Fibroblast of the aortic adventitia (primary cell): Measurements from ENCODE around the gene SPEF2. TPM values are rescaled to one million over a fixed set of nuclear protein-coding genes. Genes with fewer than 3 reads are reported as not detected.

Source experiments
- DNase-seq: peaks from one replicate; pipeline ENCODE4 v3.0.0-alpha.2; 2010; ENCODE audit warnings: low read depth
- H3K4me3 ChIP-seq: 2 replicates; pipeline ENCODE4 v1.5.1; 2011; ENCODE audit warnings: low read depth, mild to moderate bottlenecking, control low read depth, low read length, moderate library complexity
- total RNA-seq: library from RNA; depleted of rRNA; stranded (reverse); fragments of >200 nt; gene quantifications from 2 replicates; pipeline ENCODE4 v1.2.3, GENCODE V29; 2012; ENCODE audit warnings: low replicate concordance
- TF ChIP-seq, protein P1 (sequence below): IDR thresholded peaks from 2 replicates; pipeline ENCODE4 v1.5.1; 2011; ENCODE audit warnings: mild to moderate bottlenecking, low read length, control low read depth, inconsistent platforms; ENCODE audit not compliant: insufficient read depth

Gene SPEF2
- total RNA-seq, 1 donor = 5.7 TPM

DNA sequence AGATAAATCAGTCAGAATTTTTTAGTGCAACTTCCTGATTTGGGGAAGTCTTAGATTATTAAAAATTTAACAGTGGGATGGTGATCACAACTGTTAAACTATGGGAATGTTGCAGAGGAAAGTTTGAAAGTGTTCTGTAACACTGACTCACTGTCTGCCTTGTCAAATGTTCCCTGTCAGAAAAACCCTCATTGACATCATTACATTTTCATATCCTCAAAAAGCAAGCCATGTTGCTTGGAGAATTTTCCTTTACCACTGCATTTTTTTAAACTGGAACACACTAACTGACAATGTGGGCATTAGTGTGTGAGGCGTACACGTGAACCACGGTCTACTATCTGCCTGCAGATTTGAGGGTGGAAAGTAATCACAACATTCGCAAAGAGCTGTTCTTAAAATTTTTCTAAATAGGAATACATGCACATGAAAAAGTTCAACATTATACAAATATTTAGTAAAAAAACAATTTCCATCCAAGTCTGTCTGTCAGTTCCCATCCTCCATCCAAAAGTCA, 210.5 kb downstream of the SPEF2 start:
- DNase-seq = no peak
- no peak overlapping the region for H3K4me3 ChIP-seq
- TF ChIP-seq, protein P1, sequence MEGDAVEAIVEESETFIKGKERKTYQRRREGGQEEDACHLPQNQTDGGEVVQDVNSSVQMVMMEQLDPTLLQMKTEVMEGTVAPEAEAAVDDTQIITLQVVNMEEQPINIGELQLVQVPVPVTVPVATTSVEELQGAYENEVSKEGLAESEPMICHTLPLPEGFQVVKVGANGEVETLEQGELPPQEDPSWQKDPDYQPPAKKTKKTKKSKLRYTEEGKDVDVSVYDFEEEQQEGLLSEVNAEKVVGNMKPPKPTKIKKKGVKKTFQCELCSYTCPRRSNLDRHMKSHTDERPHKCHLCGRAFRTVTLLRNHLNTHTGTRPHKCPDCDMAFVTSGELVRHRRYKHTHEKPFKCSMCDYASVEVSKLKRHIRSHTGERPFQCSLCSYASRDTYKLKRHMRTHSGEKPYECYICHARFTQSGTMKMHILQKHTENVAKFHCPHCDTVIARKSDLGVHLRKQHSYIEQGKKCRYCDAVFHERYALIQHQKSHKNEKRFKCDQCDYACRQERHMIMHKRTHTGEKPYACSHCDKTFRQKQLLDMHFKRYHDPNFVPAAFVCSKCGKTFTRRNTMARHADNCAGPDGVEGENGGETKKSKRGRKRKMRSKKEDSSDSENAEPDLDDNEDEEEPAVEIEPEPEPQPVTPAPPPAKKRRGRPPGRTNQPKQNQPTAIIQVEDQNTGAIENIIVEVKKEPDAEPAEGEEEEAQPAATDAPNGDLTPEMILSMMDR = no peak

DNA sequence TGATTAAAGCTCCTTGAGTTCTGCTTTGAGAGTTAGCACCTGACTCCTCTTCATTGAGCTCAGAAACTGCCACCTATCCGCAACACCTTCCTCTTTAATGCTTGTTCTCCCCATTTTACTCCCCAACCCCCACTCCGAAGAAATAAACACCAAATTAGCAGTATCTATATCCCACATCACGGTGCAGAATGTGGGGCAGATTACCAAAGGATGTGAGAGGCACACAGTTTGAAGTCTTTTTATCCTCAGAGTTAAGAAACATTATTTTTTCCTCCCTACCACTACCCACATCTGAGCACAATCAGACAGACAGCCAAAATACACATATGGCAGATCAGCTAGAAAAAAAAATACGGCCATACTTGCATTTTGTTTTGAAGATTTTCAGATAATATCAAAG, 212.9 kb downstream of the SPEF2 start:
- DNase-seq = no peak
- TF ChIP-seq, protein P1 = no peak
- no peak overlapping the region for H3K4me3 ChIP-seq

DNA sequence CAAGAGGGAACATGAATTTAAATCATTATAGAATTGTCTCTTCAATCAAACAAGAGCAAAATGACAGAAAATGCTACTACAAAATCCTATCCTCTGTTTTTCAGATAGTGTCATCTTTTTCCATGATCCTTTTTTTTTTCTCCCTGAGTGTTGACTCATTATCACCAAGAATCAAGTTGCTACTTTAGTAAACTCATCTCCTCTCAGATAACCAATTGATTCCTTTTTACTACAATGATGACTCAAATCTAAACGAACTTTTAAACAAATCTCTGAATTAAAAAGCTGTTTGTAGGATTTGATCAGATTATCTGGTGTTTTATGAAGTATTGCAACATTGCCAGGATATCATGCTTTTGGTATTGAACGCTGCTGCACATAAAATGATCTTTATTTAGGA, 215.1 kb downstream of the SPEF2 start:
- DNase-seq = no peak
- TF ChIP-seq, protein P1 = no peak
- no peak overlapping the region for H3K4me3 ChIP-seq

DNA sequence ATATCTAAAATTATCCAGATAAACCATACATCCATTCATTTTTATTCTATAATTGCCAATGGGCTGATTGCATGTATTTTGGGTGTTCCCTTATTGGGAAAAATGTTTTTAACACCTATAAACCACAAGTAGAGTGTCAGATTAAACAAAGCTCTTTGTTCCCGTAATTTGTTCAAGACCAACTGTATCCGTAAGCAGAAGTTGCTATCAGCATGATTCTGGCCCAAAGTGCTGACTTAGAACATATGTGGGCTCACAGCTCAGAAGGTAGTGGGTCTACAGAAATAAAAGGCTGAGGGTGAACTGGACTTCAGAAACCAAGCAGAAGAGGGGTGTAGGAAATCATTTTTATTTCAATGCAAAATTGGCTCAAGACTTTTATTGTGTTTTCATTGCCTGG, 215.6 kb downstream of the SPEF2 start:
- no peak overlapping the region for H3K4me3 ChIP-seq
- TF ChIP-seq, protein P1 = no peak
- DNase-seq = no peak

DNA sequence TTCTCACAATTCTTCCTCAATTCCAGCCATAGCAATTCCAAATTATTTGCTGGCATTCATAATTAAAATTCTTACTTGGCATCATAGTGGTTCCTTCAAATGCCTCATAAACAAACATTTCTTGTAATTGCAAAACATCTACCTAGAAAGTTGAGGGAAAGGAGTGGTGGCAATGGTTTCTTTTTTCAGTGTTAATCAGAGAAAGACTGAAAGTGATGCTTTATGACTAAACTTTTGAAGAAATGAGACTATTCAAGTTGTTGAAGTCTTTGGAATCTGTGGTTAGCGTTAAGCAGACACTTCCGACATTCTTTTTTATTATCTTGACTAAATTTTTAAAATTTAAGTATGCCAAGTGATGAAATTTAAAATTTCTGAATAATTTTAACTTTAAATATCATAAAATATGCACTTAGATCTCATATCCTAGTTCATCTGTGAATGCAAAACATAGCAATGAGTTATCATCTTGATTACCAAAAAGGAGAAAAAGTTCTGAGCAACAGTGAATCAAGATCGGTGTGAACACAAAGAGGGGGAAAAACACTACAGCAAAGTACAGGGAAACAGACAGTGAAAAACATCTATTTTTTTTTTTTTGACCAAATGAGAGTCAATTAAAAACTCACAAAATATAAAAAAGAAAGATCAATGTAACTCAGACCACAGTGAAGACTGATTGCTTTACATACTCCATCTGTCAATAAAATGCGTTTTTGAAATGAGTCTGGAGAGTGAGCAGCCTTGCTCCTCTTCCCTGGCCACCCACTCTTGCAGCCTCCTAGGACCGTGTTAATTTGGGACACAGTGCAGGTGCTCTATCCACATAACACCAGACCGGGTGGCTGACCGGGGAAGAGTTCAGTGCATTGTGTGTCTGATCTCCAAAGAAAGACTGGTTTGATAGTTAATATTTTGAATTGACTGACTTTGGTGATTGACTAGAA, 218.4 kb downstream of the SPEF2 start:
- TF ChIP-seq, protein P1 = no peak
- no peak for DNase-seq
- no peak overlapping the region for H3K4me3 ChIP-seq

DNA sequence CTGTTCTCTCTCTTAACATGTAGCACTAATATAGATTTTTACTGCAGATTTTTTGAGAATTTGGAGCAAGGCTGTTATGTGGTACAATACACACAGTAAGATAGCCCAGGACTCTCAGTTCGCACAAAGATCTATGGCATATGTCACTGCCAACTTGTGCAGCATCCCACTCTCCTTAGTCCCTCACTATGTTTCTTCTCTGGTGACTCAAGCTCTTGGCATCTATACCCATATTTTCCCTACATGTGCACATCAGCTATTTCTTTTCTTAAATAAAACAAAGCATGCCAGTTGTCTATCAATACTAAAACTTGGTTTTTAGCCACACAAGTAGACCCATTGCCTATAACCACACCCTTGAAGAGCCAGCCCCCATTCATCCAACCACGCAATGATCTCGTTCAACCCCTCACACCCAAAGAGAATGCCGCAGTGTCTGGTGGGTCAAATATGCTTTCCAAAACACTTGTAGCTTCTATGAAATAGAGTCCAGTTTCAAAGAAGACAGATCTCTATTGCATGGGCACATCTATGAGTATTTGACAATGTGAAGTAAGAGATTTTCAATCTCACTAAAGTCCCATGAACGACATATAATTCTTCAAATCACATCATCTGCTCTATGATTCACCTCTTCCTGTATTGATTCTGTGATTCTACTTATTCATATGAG, 220.8 kb downstream of the SPEF2 start:
- H3K4me3 ChIP-seq = no peak overlapping the region
- TF ChIP-seq, protein P1 = no peak
- no peak for DNase-seq
